ENCODE measurements around the gene RBM15.

Gene RBM15

DNA sequence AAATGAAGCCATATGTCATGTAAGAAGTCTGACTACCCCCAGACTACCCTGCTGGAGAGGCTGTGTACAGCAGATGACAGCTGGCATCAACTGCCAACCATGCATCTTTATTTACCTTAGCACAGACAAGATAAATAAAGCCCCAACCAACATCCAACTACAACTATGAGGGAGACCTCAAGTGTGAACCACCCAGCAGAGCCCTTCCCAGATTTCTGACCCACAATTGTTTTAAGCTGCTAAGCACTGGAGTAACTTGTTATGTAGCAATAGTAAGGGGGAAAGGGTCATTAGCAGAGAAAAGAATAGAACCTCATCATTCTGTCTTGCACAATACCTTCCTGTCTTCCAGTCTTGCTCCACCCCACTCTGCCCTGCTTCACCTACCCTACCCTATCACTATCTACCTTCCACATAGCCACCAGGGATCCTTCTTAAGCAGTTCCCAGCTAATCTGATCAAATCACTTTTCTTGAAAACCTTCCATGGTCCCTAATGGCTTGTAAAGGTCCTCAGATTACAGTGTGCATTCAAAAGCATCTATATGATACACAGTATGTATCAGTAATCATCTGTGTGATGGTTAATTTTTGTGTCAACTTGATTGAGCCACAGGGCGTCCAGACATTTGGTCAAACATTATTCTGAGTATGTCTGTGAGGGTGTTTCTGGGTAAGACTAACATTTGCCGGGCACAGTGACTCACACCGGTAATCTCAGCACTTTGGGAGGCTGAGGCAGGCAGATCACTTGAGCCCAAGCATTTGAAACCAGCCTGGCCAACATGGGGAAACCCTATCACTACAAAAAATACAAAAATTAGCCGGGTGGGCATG lies 19.6 kb upstream of the RBM15 start:
- DNase-seq (ENCODE audit: low spot score) (no peak), FAIRE-seq (peak; percentile 44)

DNA sequence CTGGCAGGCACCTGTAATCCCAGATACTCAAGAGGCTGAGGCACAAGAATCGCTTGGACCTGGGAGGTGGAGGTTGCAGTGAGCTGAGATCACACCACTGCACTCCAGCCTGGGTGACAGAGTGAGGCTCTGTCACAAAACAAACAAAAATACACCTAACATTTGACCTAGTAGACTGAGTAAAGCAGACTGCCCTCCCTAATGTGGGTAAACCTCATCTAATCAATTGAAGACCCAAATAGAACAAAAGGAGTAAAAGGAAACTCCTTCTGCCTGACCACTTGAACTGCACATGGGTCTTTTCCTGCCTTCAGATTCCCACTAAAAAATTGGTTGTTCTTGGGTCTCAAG lies 19.0 kb upstream of the RBM15 start:
- FAIRE-seq, result no peak
- DNase-seq (ENCODE audit: low spot score), result no peak

DNA sequence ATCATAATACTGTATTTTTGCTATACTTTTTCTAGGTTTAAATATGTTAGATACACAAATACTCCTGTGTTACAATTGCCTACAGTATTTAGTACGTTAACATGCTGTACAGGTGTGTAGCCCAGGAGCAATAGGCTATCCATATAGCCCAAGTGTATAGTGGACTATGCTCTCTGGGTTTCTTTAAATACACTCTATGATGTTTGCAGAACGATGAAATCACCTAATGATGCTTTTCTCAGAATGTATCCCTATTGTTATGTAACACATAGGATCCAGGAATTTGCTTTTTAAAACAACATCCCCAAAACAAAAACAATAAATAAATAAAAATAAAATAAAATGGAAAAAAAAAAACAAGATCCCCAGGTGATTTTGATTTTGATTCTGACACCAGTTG lies 18.1 kb upstream of the RBM15 start:
- no peak for DNase-seq (ENCODE audit: low spot score)

DNA sequence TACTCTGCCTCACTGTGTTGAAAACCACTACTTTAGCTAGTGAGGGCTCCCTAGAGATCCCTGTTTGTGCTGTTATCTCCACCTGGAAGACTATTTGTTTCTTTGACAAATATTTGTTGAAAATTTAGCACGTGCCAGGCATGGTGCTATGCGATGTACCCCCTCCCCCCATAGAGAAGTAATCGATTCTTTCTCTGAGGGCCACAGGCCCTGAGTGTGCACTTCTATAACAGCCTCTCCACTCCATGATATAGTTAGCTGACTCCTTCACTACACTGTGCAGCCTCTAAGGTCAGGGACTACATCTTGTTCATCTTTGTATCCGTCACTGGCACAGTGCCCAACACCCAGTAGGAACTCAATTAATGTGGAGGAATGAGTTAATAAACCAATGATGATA lies 17.3 kb upstream of the RBM15 start:
- no peak for FAIRE-seq
- no peak for DNase-seq (ENCODE audit: low spot score)

More for the DNA sequence above, 18.1 kb upstream of the RBM15 start:
- FAIRE-seq, result no peak

DNA sequence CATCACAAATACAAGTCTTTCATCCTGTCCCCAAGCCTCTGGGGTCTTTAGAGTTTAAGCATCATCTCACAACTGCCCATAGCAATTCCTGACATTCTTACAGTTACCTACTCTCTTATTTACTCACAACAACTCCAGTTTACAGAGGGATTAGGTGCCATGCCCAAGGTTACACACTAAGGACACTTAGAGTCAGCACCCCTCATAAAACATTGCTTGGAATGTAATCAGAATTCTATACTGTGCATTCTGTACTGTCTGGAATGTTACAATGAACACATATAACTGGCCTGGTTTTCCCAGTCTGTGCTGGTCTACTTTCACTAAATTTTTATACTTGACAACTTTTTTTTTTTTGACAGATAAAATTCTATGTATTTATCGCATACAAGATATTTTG lies 14.5 kb upstream of the RBM15 start:
- FAIRE-seq (no peak), DNase-seq (ENCODE audit: low spot score) (no peak)

DNA sequence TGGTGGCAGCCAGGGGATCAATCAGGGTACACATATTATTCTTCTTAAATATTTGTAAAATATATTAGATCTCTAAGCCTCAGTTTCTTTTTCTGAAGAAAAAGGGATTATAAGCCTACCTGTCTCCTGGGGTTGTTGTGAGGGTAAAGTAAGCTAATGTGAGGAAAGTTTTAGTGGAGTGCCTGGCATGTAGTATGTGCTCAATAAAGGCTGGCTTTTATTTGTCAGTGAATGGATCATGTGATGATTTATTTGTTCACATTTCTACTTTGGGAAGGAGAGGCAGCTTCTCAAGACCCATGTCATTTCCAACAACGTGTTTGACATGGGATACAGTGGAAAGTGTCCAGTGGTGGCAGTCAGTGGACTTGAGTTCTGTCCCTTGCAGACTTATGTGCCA lies 12.4 kb upstream of the RBM15 start:
- FAIRE-seq (no peak), DNase-seq (ENCODE audit: low spot score) (no peak)

DNA sequence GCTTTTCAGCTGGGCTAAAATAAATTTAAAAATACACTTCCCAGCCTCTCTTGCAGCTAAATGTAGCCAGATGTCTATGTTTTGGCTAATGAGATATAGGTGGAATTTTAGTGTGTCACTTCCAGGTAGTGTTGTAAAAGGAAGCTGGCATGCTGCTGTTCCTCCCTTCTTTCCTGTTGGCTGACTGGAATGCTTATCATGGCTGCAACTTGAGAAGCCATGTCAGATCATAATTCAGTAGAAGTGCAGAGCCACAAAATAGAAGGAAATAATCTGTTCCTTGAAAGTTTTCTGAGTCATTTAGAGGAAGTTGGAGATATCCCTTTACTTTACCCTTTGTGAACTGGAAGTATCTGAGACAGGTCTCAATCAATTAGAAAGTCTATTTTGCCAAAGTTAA lies 10.9 kb upstream of the RBM15 start:
- no peak for DNase-seq (ENCODE audit: low spot score)
- FAIRE-seq, result no peak

DNA sequence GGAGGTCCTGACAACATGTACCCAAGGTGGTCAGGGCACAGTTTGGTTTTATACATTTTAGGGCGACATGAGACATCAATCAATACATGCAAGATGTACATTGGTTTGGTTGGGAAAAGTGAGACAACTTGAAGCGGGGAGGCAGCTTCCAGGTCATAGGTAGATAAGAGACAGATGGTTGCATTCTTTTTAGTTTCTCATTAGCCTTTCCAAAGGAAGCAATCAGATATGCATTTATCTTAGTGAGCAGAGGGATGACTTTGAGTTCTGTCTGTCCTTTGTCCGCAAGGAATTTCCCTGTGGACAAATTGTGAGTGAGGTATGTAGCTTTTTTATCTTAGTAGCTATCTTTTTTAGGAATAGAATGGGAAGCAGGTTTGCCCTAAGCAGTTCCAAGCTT lies 10.5 kb upstream of the RBM15 start:
- DNase-seq (ENCODE audit: low spot score), result no peak
- no peak for FAIRE-seq

DNA sequence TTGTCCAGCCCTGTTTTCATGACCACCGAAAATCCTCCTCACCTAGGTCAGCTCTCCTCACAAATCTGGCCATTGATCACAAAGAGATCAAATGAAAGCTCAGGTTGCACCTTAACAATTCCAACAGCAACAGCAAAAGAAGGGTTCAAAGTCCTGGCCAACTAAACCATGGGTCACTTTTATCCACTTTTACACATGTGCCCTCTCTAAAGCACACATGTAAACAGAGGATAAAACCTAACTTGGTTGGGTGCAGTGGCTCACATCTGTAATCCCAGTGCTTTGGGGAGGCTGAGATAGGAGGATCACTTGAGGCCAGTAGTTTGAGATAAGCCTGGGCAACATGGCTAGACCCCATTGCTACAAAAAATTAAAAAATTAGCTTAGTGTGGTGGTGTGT lies 3.9 kb upstream of the RBM15 start:
- DNase-seq (ENCODE audit: low spot score) (no peak), FAIRE-seq (no peak)

DNA sequence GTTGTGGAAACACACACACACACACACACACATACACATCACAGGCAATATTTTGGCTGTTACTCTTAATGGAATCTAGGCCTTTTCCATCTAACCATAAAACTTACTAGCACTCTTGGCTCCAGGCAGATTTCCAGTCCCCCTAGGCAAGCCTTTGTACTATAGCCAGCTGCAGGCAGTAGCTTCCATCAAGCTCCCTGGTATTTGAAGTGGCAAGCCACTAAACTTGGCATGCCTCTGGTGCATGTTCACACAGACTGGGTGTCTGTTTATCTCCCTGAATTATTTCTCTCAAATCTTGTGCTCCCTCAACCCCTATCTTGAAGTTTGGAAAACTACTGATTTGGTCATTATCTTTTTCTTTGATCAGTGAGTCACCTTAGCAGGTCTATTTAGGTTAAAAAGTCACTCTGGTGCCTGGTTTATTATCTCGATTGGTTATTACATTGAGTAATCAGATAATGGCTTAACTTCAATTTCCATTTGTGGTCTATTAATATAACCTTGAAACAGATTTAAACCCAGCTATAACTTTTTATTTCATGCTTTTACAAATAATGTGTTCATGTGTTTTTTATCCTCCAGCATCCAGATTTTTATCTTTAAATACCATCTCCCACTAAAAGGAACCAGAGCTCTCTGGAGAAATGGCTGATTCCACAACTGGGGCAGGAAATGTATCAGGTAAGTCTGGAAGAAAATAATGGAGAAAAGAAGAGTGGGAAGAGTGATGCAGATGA lies 2.7 kb upstream of the RBM15 start:
- FAIRE-seq (peak; percentile 5), DNase-seq (ENCODE audit: low spot score) (no peak)

DNA sequence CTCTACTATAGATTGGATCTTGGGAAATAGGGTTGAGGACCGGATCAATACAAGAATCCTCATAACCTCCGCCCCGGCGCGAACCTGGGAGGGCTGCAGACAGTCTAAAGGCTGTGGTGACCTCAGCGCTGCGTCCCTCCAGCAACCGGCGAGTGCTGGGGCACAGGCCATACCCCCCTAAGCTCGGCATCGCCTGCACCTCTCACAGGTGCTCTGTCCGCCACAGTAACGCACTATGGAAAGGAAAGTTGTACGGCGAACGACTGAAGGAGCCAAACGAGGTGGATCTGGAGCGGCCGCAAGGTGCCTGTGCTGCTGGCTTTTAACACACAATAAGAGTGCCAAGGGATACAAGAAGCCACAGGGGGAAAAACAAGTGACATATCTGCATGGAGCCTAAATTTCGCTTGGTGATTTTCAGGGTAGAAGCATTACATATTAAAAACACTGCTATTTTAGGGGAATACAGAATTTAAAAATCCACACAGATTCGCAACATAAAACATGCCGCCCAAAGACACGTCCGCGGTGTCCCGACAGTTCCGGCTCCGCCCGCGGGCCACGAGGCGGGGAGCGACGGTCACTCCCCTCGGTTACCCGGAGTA lies 1.4 kb upstream of the RBM15 start:
- no peak for FAIRE-seq
- peak; percentile 35 for DNase-seq (ENCODE audit: low spot score)

DNA sequence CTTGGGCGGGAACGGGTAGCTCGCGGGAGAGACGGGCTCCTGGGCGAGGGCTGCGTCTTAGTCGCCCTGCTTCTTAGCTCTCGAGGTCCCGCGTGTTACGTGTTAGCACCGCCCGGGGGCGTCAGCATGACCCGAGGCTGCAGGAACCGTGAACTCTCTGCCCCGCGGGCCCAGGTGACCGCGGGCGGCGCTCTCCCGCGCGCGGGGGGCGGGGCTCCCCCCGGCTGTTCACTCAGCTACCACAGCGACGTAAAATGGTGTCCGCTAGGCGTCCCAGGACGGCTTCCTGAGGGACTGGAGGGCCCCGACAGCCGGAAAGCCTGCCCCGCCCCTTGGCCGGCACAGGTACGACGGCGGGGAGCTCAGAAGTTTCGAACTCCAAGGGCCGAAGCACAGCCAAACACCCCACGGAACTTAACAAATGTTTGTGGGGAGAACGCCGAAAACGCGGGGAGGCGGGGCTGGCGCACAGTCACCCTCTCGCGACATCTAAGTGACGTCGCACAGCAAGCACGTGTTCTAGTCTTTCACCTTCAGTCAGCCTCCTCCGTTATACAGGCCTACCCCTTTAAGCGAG lies 780 bp upstream of the RBM15 start:
- FAIRE-seq (no peak), DNase-seq (ENCODE audit: low spot score) (peak; percentile 87)

DNA sequence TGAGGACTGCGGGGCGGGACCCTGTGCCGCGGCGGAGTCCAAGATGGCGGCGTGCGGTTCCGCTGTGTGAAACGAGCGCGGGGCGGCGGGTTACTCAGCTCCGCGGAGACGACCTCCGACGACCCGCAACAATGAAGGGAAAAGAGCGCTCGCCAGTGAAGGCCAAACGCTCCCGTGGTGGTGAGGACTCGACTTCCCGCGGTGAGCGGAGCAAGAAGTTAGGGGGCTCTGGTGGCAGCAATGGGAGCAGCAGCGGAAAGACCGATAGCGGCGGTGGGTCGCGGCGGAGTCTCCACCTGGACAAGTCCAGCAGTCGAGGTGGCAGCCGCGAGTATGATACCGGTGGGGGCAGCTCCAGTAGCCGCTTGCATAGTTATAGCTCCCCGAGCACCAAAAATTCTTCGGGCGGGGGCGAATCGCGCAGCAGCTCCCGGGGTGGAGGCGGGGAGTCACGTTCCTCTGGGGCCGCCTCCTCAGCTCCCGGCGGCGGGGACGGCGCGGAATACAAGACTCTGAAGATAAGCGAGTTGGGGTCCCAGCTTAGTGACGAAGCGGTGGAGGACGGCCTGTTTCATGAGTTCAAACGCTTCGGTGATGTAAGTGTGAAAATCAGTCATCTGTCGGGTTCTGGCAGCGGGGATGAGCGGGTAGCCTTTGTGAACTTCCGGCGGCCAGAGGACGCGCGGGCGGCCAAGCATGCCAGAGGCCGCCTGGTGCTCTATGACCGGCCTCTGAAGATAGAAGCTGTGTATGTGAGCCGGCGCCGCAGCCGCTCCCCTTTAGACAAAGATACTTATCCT lies 430 bp downstream of the RBM15 start:
- no peak for FAIRE-seq
- peak; percentile 68 for DNase-seq (ENCODE audit: low spot score)

DNA sequence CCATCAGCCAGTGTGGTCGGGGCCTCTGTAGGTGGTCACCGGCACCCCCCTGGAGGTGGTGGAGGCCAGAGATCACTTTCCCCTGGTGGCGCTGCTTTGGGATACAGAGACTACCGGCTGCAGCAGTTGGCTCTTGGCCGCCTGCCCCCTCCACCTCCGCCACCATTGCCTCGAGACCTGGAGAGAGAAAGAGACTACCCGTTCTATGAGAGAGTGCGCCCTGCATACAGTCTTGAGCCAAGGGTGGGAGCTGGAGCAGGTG lies 961 bp downstream of the RBM15 start:
- no peak for DNase-seq (ENCODE audit: low spot score)
- no peak for FAIRE-seq

DNA sequence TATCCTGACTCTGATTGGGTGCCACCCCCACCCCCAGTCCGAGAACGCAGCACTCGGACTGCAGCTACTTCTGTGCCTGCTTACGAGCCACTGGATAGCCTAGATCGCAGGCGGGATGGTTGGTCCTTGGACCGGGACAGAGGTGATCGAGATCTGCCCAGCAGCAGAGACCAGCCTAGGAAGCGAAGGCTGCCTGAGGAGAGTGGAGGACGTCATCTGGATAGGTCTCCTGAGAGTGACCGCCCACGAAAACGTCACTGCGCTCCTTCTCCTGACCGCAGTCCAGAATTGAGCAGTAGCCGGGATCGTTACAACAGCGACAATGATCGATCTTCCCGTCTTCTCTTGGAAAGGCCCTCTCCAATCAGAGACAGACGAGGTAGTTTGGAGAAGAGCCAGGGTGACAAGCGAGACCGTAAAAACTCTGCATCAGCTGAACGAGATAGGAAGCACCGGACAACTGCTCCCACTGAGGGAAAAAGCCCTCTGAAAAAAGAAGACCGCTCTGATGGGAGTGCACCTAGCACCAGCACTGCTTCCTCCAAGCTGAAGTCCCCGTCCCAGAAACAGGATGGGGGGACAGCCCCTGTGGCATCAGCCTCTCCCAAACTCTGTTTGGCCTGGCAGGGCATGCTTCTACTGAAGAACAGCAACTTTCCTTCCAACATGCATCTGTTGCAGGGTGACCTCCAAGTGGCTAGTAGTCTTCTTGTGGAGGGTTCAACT lies 2.1 kb downstream of the RBM15 start:
- FAIRE-seq, result no peak
- no peak for DNase-seq (ENCODE audit: low spot score)

DNA sequence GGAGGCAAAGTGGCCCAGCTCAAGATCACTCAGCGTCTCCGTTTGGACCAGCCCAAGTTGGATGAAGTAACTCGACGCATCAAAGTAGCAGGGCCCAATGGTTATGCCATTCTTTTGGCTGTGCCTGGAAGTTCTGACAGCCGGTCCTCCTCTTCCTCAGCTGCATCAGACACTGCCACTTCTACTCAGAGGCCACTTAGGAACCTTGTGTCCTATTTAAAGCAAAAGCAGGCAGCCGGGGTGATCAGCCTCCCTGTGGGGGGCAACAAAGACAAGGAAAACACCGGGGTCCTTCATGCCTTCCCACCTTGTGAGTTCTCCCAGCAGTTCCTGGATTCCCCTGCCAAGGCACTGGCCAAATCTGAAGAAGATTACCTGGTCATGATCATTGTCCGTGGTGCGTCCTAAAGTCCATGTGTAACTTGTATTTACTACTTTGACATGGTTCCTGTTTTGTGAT lies 2.7 kb downstream of the RBM15 start:
- DNase-seq (ENCODE audit: low spot score) (no peak), FAIRE-seq (no peak)

DNA sequence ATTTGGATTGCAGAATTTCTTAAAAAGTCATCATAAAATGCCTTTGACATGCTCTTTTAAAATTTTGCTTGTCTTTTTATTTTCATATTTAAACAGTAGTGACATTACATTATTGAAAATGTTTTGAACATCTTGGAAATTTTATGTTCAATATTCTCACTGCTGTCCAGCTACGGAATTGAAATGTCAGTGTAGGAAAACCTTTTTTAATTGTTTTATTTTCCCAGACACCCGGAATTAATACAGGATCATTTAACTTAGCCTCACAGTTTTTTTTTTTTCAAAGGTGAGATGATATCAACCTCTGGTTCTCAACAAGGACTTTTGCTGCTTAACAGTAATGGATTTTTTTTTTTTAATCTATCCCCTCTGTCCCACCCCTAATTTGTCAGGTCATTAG lies 4.1 kb downstream of the RBM15 start:
- DNase-seq (ENCODE audit: low spot score) (no peak), FAIRE-seq (no peak)

DNA sequence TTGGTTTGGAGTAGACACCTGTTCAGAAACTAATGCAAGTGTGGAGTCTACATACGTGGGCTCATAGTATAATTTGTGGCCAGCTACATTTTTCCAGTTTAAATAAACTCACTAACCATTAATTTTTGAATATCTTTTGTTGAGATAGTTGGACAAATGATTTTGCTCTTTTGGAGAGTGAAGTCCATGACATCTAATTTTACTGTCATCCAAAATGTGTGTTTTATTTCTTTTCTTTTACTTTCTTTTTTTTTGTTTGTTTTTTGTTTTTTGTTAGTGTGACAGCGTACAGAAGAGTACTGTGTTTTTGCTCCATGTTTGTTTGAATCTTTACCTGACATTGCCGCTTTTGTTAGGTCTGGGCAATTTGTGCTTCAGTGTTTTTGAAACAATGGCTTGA lies 5.0 kb downstream of the RBM15 start:
- FAIRE-seq (no peak), DNase-seq (ENCODE audit: low spot score) (no peak)

DNA sequence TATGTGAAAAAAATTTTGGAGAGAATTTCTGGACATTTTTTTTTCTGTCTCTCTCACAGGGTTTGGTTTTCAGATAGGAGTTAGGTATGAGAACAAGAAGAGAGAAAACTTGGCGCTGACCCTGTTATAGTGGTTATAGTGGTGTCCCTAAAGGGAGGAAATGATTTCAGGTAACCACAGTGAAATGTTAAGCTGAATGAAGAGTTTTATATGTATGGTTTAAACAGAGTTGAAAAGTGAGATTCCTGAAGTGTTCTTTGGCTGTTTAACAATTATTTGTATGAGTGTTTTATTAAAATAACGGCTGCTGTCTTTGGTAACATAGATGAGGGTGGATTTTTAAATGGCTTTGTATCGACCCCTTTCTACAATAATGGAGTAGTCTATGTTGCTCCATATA lies 6.3 kb downstream of the RBM15 start:
- no peak for FAIRE-seq
- DNase-seq (ENCODE audit: low spot score), result no peak

DNA sequence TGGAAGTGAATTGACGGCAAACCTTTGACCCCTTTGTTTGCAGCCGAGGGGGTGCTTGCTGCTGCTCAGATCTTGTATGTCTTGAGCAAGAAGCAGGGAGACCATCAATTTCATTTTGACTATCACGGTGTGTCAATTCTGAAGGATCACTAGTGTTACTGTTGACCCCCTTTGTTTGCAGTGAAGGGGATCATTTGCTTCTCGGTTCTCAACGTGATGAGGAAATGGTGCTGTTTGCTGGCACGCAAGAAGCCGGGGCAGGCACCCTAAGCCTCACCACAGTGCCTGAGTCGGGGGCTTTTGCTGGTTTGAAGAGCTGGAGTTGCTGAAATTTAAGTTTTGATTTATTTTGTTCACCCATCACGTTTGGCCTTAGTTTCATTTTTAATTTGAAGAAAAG lies 7.5 kb downstream of the RBM15 start:
- no peak for FAIRE-seq
- DNase-seq (ENCODE audit: low spot score), result no peak

All from RCC 7860 (cell line).